ENCODE data around the gene ZNF350. TPM values are rescaled to one million over a fixed set of nuclear protein-coding genes. Genes with fewer than 3 reads are reported as not detected.

ZNF350 gene
- 3.4 to 5.2 TPM (median 4.7 TPM) in 5 replicates for total RNA-seq (2022; extraction: Qiagen RNA extraction; ENCODE audit: low read depth)

DNA sequence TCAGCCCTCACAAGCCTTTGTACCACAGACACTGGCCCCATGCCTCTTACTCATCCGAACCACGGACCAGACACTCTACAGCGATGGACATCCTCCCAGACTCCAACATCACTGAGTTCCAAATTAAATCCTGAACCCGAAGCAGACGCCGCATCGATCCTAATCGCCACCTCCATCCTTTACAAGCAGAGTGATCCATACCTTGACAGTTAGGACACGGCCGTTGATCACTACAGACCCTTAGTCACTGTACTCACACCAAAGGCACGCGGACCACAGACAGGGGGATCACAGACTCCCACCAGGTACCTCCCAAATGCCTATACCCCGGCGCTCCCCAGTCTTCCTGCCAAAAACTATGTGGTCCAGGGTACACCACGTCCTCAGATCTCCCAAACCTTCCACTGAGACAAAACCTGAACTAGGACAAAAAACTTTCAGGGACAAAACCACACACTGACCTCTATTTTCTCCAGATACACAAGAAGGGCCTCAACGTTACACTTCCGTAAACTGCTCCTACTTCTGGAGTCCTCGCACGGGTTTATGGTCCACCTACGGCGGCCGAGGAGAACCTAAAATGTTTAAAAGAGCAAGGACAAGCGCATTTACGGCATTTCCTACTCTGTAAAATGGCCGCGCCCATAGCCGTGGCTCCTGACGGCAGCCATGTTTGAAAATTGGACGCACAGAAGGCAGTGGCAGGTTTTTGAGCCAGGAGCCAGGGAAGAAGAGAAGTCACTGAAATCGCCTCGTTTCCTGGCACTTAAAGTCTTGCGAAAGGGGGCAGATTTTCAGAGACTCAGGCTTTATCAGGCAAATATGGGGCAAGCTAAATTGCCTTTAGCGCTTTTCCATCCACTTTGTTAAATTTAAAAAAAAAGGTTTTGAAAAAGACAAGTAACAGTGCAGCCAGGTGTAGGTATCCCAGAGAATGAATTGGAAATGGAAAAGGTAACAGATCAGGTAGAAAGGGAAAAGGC is at the start of gene ZNF350:
Gene ZNF350, minus strand, starts transcription at position 532 of the 983 bp plus-strand sequence. CDS start 12,480 bp downstream, outside the sequence.

DNA sequence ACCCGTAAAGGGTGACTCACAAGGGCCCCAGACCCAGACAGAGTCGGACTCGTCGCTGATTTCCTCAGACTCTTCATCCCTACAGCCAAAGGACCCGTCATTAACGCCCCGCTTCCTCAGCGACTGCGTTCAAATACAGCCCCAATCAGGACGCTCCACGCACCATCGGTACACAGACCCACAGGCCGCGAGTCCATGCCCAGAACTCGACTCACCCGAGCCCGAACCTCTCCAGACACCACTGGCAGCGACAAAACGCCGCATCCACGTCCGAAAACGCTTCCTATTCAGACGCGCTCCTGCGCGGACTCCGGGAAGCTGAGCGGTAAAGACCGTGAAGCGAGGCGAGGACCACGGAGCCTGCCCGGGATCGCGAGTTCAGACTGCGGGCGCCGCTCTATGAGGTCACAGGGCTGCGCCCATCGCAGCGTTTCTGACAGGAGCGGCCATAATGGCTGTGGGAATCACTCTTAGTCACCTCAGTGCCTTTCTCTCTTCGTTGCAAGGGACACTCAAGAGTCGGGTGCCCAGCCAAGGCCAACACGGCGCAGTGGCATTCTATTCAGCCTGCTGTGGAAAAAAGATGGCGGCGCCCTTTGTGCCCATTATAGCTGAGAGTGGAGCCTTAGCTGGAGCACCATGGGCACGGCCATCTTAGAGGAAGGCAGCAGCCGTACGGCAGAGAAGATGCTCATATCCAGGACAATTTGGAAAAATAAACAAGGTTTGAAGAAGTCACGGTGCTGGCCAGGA is 41.6 kb upstream of the ZNF350 start, which contains the start of gene ZNF614:
Gene ZNF614, minus strand, starts transcription at position 353 of the 753 bp plus-strand sequence. CDS start 2,634 bp downstream, outside the sequence.

DNA sequence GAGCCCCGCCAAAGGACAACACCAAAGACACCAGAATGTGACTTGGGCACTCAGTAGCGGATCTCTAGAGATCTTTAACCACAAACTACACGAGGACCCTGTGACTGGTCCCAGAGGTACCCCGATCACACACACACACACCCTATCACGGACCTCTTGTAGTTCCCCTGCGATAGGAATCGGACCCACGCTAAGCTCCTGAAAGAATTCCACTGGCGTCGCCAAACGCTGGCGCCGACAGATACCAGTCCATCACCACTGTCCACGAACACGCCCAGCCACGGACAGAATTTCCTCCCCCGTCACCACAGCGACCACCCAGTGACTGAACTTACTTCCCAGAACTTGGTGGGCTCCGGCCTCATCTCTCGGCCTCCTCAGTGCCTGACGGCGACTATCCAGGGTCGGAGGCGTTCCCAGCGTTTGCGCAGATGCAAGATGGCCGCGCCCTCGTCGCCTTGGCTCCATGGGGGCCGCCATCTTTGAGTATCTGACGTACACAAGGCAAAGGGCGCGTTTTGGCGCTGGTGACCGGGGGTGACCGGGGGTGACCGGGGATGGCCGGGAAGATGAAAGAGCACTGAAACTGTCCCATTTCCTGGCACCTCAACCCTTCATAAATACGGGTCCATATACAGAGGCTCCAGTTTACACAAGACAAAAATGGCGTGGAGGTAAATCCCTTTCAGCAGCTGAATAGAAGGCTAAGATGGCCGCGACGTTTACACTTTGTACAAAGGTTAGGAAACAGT is 21.3 kb upstream of the ZNF350 start, which contains the start of gene ZNF615:
Gene ZNF615, minus strand, starts transcription at position 406 of the 752 bp plus-strand sequence. CDS start 4,500 bp downstream, outside the sequence.

DNA sequence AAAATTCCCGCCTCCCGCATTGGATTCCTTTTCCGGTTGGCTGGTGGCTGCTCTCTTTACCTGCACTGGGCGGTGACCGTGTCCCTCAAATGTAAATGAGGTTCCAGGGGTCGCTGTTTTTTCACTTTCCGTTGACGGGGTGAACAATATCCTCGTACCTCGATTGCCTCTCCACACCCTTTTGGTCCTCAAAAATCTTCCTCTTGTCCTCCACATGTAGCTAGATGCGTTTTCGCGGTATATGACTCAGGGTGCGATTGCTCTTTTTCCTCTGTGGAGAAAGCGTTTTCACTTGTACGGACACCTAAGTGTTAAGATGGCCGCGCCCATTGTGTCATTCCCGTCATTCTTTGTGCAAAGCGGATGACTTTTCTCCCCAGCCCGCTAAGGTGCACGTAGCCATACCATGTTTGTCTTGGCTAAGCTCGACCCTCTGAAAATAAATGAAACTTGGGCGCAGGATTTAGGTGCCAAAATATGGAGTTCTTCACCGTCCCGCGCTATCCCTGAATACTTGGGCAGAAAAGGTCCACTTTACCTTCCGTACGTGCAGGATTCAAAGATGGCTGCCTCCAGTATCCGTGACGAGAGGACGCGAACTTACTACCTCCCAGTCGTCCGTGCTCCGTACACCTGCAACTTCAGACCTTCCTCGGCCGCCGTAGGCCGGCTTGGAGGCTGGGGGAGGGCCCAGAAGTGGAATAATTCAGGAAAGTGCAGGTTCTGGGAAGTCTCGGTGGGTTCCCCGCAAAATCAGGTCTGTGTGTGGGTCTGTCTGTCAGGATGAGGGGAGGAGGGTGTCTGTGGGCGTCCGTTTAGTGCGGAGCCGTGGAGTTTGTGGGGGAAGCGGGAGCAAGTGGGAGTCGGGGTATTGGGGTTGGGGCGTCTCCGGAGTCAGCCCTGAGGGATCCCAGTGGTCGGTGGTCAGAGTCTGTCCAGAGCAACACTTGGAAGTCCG is 59.6 kb downstream of the ZNF350 start, which contains the start of gene ZNF613:
Gene ZNF613, plus strand, starts transcription at position 689 of the 958 bp plus-strand sequence. CDS start 8,749 bp downstream, outside the sequence.

Other genes with a start within 250 kb of the ZNF350 start
- 0.10 TPM in 1 of 5 replicates, not detected in the others for gene FPR1, start 235.0 kb downstream of the ZNF350 start, total RNA-seq (2022; extraction: Qiagen RNA extraction; ENCODE audit: low read depth)
- not detected in 5 replicates for gene FPR2, start 225.7 kb downstream of the ZNF350 start, total RNA-seq (2022; extraction: Qiagen RNA extraction; ENCODE audit: low read depth)
- gene FPR3, start 191.7 kb downstream of the ZNF350 start, total RNA-seq (2022; extraction: Qiagen RNA extraction; ENCODE audit: low read depth): not detected in 5 replicates
- 0.06 to 0.15 TPM (median 0.09 TPM) in 4 of 5 replicates, not detected in the other for gene ZNF577, start 98.9 kb downstream of the ZNF350 start, total RNA-seq (2022; extraction: Qiagen RNA extraction; ENCODE audit: low read depth)
- 0.13 to 0.45 TPM (median 0.20 TPM) in 5 replicates for gene ZNF649, start 81.8 kb downstream of the ZNF350 start, total RNA-seq (2022; extraction: Qiagen RNA extraction; ENCODE audit: low read depth)
- 0.89 to 1.4 TPM (median 1.0 TPM) in 5 replicates for gene ZNF613, start 59.4 kb downstream of the ZNF350 start, total RNA-seq (2022; extraction: Qiagen RNA extraction; ENCODE audit: low read depth)
- 3.1 to 4.6 TPM (median 4.1 TPM) in 5 replicates for gene ZNF615, start 21.4 kb upstream of the ZNF350 start, total RNA-seq (2022; extraction: Qiagen RNA extraction; ENCODE audit: low read depth)
- gene ZNF614, start 41.5 kb upstream of the ZNF350 start, total RNA-seq (2022; extraction: Qiagen RNA extraction; ENCODE audit: low read depth): 3.0 to 4.3 TPM (median 3.4 TPM) in 5 replicates
- 1.5 to 1.8 TPM (median 1.7 TPM) in 5 replicates for gene ZNF432, start 62.0 kb upstream of the ZNF350 start, total RNA-seq (2022; extraction: Qiagen RNA extraction; ENCODE audit: low read depth)
- gene ZNF841, start 108.9 kb upstream of the ZNF350 start, total RNA-seq (2022; extraction: Qiagen RNA extraction; ENCODE audit: low read depth): 2.0 to 2.5 TPM (median 2.4 TPM) in 5 replicates
- 0.48 to 1.0 TPM (median 0.86 TPM) in 5 replicates for gene ZNF616, start 153.1 kb upstream of the ZNF350 start, total RNA-seq (2022; extraction: Qiagen RNA extraction; ENCODE audit: low read depth)
- gene ZNF836, start 184.8 kb upstream of the ZNF350 start, total RNA-seq (2022; extraction: Qiagen RNA extraction; ENCODE audit: low read depth): 0.73 to 1.0 TPM (median 0.92 TPM) in 5 replicates
- gene PPP2R1A, start 203.2 kb upstream of the ZNF350 start, total RNA-seq (2022; extraction: Qiagen RNA extraction; ENCODE audit: low read depth): 169 to 313 TPM (median 298 TPM) in 5 replicates